ENCODE measurements around the gene SNRPA1. TPM values are rescaled to one million over a fixed set of nuclear protein-coding genes. Genes with fewer than 3 reads are reported as not detected.

SNRPA1 gene
- total and polyA plus RNA-seq, 9 of the 15 experiments (the other 6 are each of a cell fraction or from before 2014, with no cell fraction given) = 62.7 to 245 (median 189) TPM

GRCh38 chr15:101255615-101256241, 39.3 kb downstream of the SNRPA1 start (continued):
- peak in 1 of 2 experiments; percentile 68; a peak in 2 of 4 replicates for TF ChIP-seq FOXA3 (CRISPR knock-in tag; conservative IDR thresholded peaks at IDR 0.05 in 1 of 2, IDR thresholded peaks at IDR 0.05 in 1 of 2)
- no peak for TF ChIP-seq PBX2 (CRISPR knock-in tag; IDR thresholded peaks at IDR 0.05; ENCODE audit: low read depth)
- peak; percentile 24; the same call in 1 of the 2 replicates for TF ChIP-seq PBX2 (tag; conservative IDR thresholded peaks at IDR 0.05; ENCODE audit: low read depth)
- no peak for TF ChIP-seq ZNF449 (CRISPR knock-in tag; IDR thresholded peaks at IDR 0.05)
- no peak for TF ChIP-seq ID3 (CRISPR knock-in tag; IDR thresholded peaks at IDR 0.05)
- peak; percentile 75 for TF ChIP-seq ID3 (tag; IDR thresholded peaks at IDR 0.05)
- TF ChIP-seq TAL1 (IDR thresholded peaks at IDR 0.05) = peak; percentile 91
- TF ChIP-seq RAD21 (CRISPR knock-in tag; conservative IDR thresholded peaks at IDR 0.05 in 1 of 2, IDR thresholded peaks at IDR 0.05 in 1 of 2) = peak; percentile 28 to 66; a peak in 3 of 4 replicates
- TF ChIP-seq NR2C1 (IDR thresholded peaks at IDR 0.05) = no peak
- no peak for TF ChIP-seq NR2C1 (tag; IDR thresholded peaks at IDR 0.05)
- no peak for TF ChIP-seq CCAR2 (IDR thresholded peaks at IDR 0.05; ENCODE audit: low read depth, low read length)
- TF ChIP-seq EHMT2 (IDR thresholded peaks at IDR 0.05) = peak; percentile 88
- peak; percentile 78 for TF ChIP-seq HDAC3 (IDR thresholded peaks at IDR 0.05; ENCODE audit: borderline replicate concordance, partially characterized antibody)
- peak; percentile 94 to 95 for TF ChIP-seq ARNT (IDR thresholded peaks at IDR 0.05)
- no peak for TF ChIP-seq NFATC3 (IDR thresholded peaks at IDR 0.05)
- peak; percentile 69; the same call in 1 of the 2 replicates for TF ChIP-seq OTX1 (CRISPR knock-in tag; IDR thresholded peaks at IDR 0.05)
- peak; percentile 86 for TF ChIP-seq BACH1 (tag; IDR thresholded peaks at IDR 0.05)
- peak; percentile 95 for TF ChIP-seq BHLHE40 (IDR thresholded peaks at IDR 0.05; ENCODE audit: low read length)
- TF ChIP-seq HLTF (IDR thresholded peaks at IDR 0.05) = peak; percentile 90; the same call in 1 of the 2 replicates
- peak; percentile 69; the same call in 1 of the 2 replicates for TF ChIP-seq ZBTB17 (CRISPR knock-in tag; IDR thresholded peaks at IDR 0.05)
- TF ChIP-seq CTBP1 (IDR thresholded peaks at IDR 0.05; ENCODE audit: borderline replicate concordance) = peak; percentile 92
- no peak for TF ChIP-seq TFE3 (CRISPR knock-in tag; IDR thresholded peaks at IDR 0.05)
- peak; percentile 99 for TF ChIP-seq ARID1B (IDR thresholded peaks at IDR 0.05)
- peak; percentile 52 to 86; a peak in 1 of 4 replicates for TF ChIP-seq TBL1XR1 (IDR thresholded peaks at IDR 0.05; ENCODE audit: low read length in 2 of 2)
- peak; percentile 21 for TF ChIP-seq TBP (optimal IDR thresholded peaks at IDR 0.05; ENCODE audit: low read depth, low read length)

Data from K562 (cell line).